Trophoblast cell (in vitro differentiated cells and primary cell): ENCODE data around the gene UNC80.

Source experiments
- DNase-seq, 2 donors: peaks; one replicate each; pipeline ENCODE4 v3.0.0-alpha.2; 2016
- H2AFZ ChIP-seq: 2 replicates; pipeline ENCODE4 v1.6.1; 2013; ENCODE audit warnings: low read length, moderate library complexity, mild to moderate bottlenecking; ENCODE audit not compliant: insufficient read depth, poor library complexity
- H2AK5ac ChIP-seq: 2 replicates; pipeline ENCODE4 v1.6.1; 2013; ENCODE audit warnings: mild to moderate bottlenecking, low read length
- H2BK120ac ChIP-seq: 2 replicates; pipeline ENCODE4 v1.6.1; 2013; ENCODE audit warnings: low read length, mild to moderate bottlenecking, moderate library complexity; ENCODE audit not compliant: insufficient read depth, poor library complexity
- H2BK12ac ChIP-seq: 2 replicates; pipeline ENCODE4 v1.6.1; 2013; ENCODE audit warnings: mild to moderate bottlenecking, low read length, moderate library complexity
- H2BK5ac ChIP-seq: 2 replicates; pipeline ENCODE4 v1.6.1; 2013; ENCODE audit warnings: low read length, low read depth, moderate library complexity, mild to moderate bottlenecking; ENCODE audit not compliant: poor library complexity
- H3K14ac ChIP-seq: 2 replicates; pipeline ENCODE4 v1.6.1; 2013; ENCODE audit warnings: mild to moderate bottlenecking, low read length
- H3K18ac ChIP-seq: 2 replicates; pipeline ENCODE4 v1.6.1; 2013; ENCODE audit warnings: mild to moderate bottlenecking, low read length
- H3K23ac ChIP-seq: 2 replicates; pipeline ENCODE4 v1.6.1; 2013; ENCODE audit warnings: low read length
- H3K27ac ChIP-seq: 2 replicates; pipeline ENCODE4 v1.5.1; 2013; ENCODE audit warnings: low read depth, mild to moderate bottlenecking, inconsistent platforms, low read length, moderate library complexity
- H3K27me3 ChIP-seq: 2 replicates; pipeline ENCODE4 v1.6.1; 2013; ENCODE audit warnings: inconsistent platforms, mild to moderate bottlenecking, low read length, moderate library complexity; ENCODE audit not compliant: insufficient read depth
- H3K36me3 ChIP-seq, 2 experiments: 1 replicate in 1 of 2; 2 replicates in 1 of 2; pipeline ENCODE4 v1.6.1; 2013; ENCODE audit warnings: low read length in 2 of 2, mild to moderate bottlenecking in 2 of 2, moderate library complexity in 1 of 2; ENCODE audit not compliant: insufficient read depth in 2 of 2, control insufficient read depth in 1 of 2
- H3K4ac ChIP-seq: 2 replicates; pipeline ENCODE4 v1.6.1; 2013; ENCODE audit warnings: low read depth, mild to moderate bottlenecking, low read length, moderate library complexity
- H3K4me1 ChIP-seq, 2 experiments: 1 replicate in 1 of 2; 2 replicates in 1 of 2; pipeline ENCODE4 v1.6.1; 2013; ENCODE audit warnings: low read length in 2 of 2, mild to moderate bottlenecking in 2 of 2, moderate library complexity in 1 of 2; ENCODE audit not compliant: insufficient read depth in 2 of 2, control insufficient read depth in 1 of 2
- H3K4me2 ChIP-seq: 2 replicates; pipeline ENCODE4 v1.6.1; 2013; ENCODE audit warnings: inconsistent platforms, mild to moderate bottlenecking, low read length, moderate library complexity
- H3K4me3 ChIP-seq: 2 replicates; pipeline ENCODE4 v1.5.1; 2013; ENCODE audit warnings: mild to moderate bottlenecking, low read depth, low read length, inconsistent platforms
- H3K79me1 ChIP-seq: one replicate; pipeline ENCODE4 v1.6.1; 2013; ENCODE audit warnings: low read length
- H3K79me2 ChIP-seq: 2 replicates; pipeline ENCODE4 v1.6.1; 2013; ENCODE audit warnings: low read length, mild to moderate bottlenecking; ENCODE audit not compliant: control insufficient read depth, insufficient read depth, poor library complexity
- H3K9ac ChIP-seq: 2 replicates; pipeline ENCODE4 v1.6.1; 2013; ENCODE audit warnings: mild to moderate bottlenecking, low read length
- H3K9me3 ChIP-seq: 2 replicates; pipeline ENCODE4 v1.6.1; 2013; ENCODE audit warnings: low read depth, mild to moderate bottlenecking, control low read depth, inconsistent platforms, low read length; ENCODE audit not compliant: insufficient read depth
- H4K12ac ChIP-seq: 2 replicates; pipeline ENCODE4 v1.6.1; 2013; ENCODE audit warnings: low read depth, mild to moderate bottlenecking, low read length, moderate library complexity
- H4K8ac ChIP-seq: 2 replicates; pipeline ENCODE4 v1.6.1; 2013; ENCODE audit warnings: low read depth, mild to moderate bottlenecking, low read length, moderate library complexity
- H4K91ac ChIP-seq: one replicate; pipeline ENCODE4 v1.6.1; 2013; ENCODE audit warnings: low read depth, mild to moderate bottlenecking, low read length, moderate library complexity
- WGBS: extraction: QIAGEN DNeasy Blood & Tissue Kit; methylation state at CpG from one replicate; pipeline ENCODE4 v1.1.7; 2013; ENCODE audit warnings: missing lambda C conversion rate; ENCODE audit not compliant: insufficient read length, insufficient coverage; ENCODE audit errors: extremely low coverage; 5-methylcytosine and 5-hydroxymethylcytosine counted together

The UNC80 gene

DNA sequence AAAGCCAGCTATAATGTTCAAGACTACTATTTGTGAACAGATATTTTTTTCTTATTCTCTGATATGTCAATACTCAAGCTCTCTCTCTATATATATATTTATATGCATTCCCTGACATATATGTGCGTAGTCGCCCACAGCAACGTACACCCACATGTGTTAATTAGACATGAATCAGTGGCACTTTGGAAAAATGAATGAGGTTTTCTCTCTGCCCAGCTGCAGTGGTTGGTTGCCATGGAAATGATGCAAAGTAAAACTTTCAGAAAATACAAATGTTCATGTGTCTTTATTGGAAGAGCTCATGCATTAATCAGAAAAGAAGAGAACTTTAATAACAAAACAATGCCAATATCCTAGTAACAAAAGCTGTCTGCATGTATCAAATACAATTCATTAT, 34.7 kb downstream of the UNC80 start:
- Histone ChIP-seq H3K14ac (no peak overlapping the region), H3K36me3 (peaks cover 0 to 2% of the 10 kb centered on the region in 2 experiments), H3K9ac (no peak overlapping the region), H3K27me3 (no peaks in the 10 kb centered on the region), H3K4me2 (no peak overlapping the region), H3K4me1 (no peaks in the 10 kb centered on the region), H3K4ac (no peak overlapping the region), H3K79me2 (no peaks in the 10 kb centered on the region), H3K27ac (no peak overlapping the region), H4K12ac (no peak overlapping the region), H3K18ac (no peak overlapping the region), H2BK5ac (no peak overlapping the region), H3K23ac (no peak overlapping the region), H3K9me3 (no peaks in the 10 kb centered on the region), H2AK5ac (no peak overlapping the region), H2BK12ac (no peak overlapping the region), H3K4me3 (no peak overlapping the region), H2AFZ (no peak overlapping the region), H3K79me1 (no peaks in the 10 kb centered on the region), H4K91ac (no peak overlapping the region), H2BK120ac (no peak overlapping the region), H4K8ac (no peak overlapping the region)
- no CpG with 5 or more reads among the region's 3 CpGs for WGBS
- no peak for DNase-seq

DNA sequence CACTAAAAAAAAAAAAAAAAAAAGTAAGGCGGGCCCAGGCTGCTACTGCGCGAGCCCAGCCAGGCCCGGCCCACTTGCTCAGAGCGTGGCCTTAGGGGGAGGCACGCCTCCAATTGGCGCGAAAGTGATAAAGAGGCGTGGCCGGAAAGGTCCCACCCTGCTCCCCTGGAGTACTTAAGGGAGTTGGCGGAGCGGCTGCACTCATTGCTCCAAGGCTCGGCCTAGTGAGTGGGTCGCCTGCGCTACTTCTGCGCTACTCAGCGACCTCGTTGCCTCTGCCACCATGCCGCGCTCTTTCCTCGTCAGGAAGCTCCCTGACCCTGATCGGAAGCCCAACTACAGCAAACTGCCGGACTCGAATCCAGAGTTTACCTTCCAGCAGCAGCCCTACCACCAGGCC, 36.9 kb downstream of the UNC80 start:
- DNase-seq, result no peak
- no peak overlapping the region for H3K23ac ChIP-seq

GRCh38 chr2:209809256-209809655, 37.6 kb downstream of the UNC80 start:
- no peak for DNase-seq
- no peaks in the 10 kb centered on the region for H3K27me3 ChIP-seq
- H3K4me2 ChIP-seq, result no peak overlapping the region
- no peak overlapping the region for H3K27ac ChIP-seq
- H2BK120ac ChIP-seq, result no peak overlapping the region
- H2AFZ ChIP-seq, result no peak overlapping the region
- H3K4ac ChIP-seq, result no peak overlapping the region
- no peak overlapping the region for H2BK12ac ChIP-seq
- H3K23ac ChIP-seq, result no peak overlapping the region
- no peaks in the 10 kb centered on the region for H3K79me1 ChIP-seq
- no peaks in the 10 kb centered on the region for H3K79me2 ChIP-seq
- H3K9ac ChIP-seq, result no peak overlapping the region
- H3K36me3 ChIP-seq, result peaks cover 0 to 2% of the 10 kb centered on the region in 2 experiments
- H3K4me3 ChIP-seq, result no peak overlapping the region
- no CpG with 5 or more reads among the region's 20 CpGs for WGBS
- H3K4me1 ChIP-seq, result no peaks in the 10 kb centered on the region
- H4K8ac ChIP-seq, result no peak overlapping the region
- no peak overlapping the region for H3K18ac ChIP-seq
- no peaks in the 10 kb centered on the region for H3K9me3 ChIP-seq
- no peak overlapping the region for H4K12ac ChIP-seq
- H4K91ac ChIP-seq, result no peak overlapping the region
- H2AK5ac ChIP-seq, result no peak overlapping the region
- H2BK5ac ChIP-seq, result no peak overlapping the region
- H3K14ac ChIP-seq, result no peak overlapping the region

More for the DNA sequence above, 36.9 kb downstream of the UNC80 start:
- H3K79me2 ChIP-seq, result no peaks in the 10 kb centered on the region
- H3K79me1 ChIP-seq, result no peaks in the 10 kb centered on the region
- H2AK5ac ChIP-seq, result no peak overlapping the region
- no peak overlapping the region for H2BK12ac ChIP-seq
- no peak overlapping the region for H4K8ac ChIP-seq
- WGBS, result no CpG with 5 or more reads among the region's 24 CpGs
- no peaks in the 10 kb centered on the region for H3K4me1 ChIP-seq
- H4K91ac ChIP-seq, result no peak overlapping the region
- no peak overlapping the region for H2AFZ ChIP-seq
- H3K36me3 ChIP-seq, result peaks cover 0 to 2% of the 10 kb centered on the region in 2 experiments
- no peak overlapping the region for H4K12ac ChIP-seq
- H3K14ac ChIP-seq, result no peak overlapping the region
- no peak overlapping the region for H3K4me2 ChIP-seq
- H2BK5ac ChIP-seq, result no peak overlapping the region
- H3K27ac ChIP-seq, result no peak overlapping the region
- H3K9ac ChIP-seq, result no peak overlapping the region
- H3K4ac ChIP-seq, result no peak overlapping the region
- H2BK120ac ChIP-seq, result no peak overlapping the region
- no peak overlapping the region for H3K18ac ChIP-seq
- H3K4me3 ChIP-seq, result no peak overlapping the region
- H3K9me3 ChIP-seq, result no peaks in the 10 kb centered on the region
- no peaks in the 10 kb centered on the region for H3K27me3 ChIP-seq

DNA sequence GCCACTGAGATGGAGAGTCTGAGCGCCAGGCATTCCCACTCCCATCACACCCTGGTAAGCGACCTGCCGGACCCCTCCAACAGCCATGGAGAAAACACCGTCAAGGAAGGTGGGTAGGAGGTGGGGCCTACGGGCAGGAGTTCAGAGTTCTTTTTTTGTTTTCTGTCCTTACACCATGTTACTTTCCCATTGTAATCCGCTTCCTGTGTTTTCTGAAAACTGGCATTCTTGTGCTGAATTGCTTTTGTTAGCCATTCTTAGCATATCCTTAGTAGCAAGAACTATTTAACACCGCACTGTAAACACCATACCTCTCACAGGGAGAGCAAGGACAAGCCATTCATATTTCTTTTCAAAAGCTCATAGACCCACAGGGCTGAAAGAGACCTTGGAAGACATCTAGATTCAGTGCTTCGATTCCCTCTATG, 46.2 kb downstream of the UNC80 start:
- Histone ChIP-seq H3K79me1 (no peaks in the 10 kb centered on the region), H3K9me3 (no peaks in the 10 kb centered on the region), H3K4me1 (peaks cover 0 to 4% of the 10 kb centered on the region in 2 experiments), H3K27me3 (no peaks in the 10 kb centered on the region), H2BK5ac (no peak overlapping the region), H4K91ac (no peak overlapping the region), H3K4me3 (no peak overlapping the region), H3K9ac (no peak overlapping the region), H2AFZ (no peak overlapping the region), H4K12ac (no peak overlapping the region), H3K4ac (no peak overlapping the region), H2AK5ac (no peak overlapping the region), H3K23ac (no peak overlapping the region), H3K79me2 (no peaks in the 10 kb centered on the region), H2BK12ac (no peak overlapping the region), H3K36me3 (no peaks in the 10 kb centered on the region), H2BK120ac (no peak overlapping the region), H3K4me2 (no peak overlapping the region), H3K14ac (no peak overlapping the region), H3K18ac (no peak overlapping the region), H4K8ac (no peak overlapping the region), H3K27ac (no peak overlapping the region)
- no CpG with 5 or more reads among the region's 8 CpGs for WGBS
- DNase-seq, result no peak
